ENCODE results near the gene EXOC2.

EXOC2 gene

GRCh38 chr6:447381-448165 is 245.4 kb downstream of the EXOC2 start:
- Mint-ChIP-seq H3K4me3 (no peak overlapping the region), H3K4me1 (ENCODE audit: low read depth) (peaks cover 6% of the 10 kb centered on the region), H3K27me3 (peaks cover 14% of the 10 kb centered on the region), H3K9me3 (no peaks in the 10 kb centered on the region), H3K27ac (no peak overlapping the region), H3K36me3 (ENCODE audit: low read depth) (no peaks in the 10 kb centered on the region)
- intact Hi-C loops (cut with micrococcal nuclease): no loop called here

DNA sequence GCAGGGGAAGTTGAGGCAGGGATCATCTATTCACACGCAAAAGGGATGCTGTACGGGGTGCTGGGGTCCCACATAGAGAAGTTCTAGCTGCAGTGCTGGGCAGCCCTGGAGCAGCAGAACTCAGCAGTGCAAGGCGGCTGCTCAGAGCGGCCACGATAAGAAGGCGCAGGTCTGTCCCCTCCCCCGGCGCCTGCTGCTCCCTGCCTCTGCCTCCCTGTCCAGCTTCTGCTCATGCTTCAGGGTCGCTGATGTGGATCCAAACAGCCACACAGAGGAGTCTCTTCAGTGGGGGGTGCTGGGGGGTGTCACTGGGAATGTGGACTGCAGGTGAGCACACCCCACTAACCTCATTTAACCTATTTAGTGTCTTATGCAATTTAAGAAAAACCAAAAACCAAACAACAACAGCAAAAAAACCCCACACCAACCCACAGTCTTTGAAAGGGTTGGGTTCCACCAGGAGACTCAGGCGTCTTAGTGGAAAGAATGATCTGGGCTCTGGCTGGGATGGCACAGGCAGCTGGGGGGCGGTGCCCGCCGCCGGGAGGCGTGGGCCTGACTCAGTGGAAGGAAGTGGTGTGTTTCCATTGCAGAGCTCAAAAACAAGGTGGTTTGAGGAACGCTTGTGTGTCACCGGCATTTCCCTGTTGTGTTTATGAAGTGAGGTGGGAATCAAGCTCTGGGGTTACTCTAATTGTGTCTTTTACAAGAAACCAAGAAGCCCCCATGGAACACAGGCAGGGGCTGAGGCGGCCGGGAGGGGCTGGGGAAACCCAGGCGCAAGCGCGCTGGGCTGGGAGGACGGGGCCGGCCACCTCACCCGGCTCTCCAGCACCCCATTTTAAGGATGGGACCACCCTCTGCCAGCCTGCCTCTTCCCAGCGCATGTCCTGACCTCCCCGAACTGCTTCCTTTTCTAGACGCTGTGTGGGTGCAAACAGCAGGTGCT is 246.2 kb downstream of the EXOC2 start:
- intact Hi-C loops (cut with micrococcal nuclease): no loop called here
- Mint-ChIP-seq H3K27me3 (peaks cover 14% of the 10 kb centered on the region), H3K4me3 (no peak overlapping the region), H3K27ac (no peak overlapping the region), H3K36me3 (ENCODE audit: low read depth) (no peaks in the 10 kb centered on the region), H3K4me1 (ENCODE audit: low read depth) (peaks cover 6% of the 10 kb centered on the region), H3K9me3 (no peaks in the 10 kb centered on the region)

DNA sequence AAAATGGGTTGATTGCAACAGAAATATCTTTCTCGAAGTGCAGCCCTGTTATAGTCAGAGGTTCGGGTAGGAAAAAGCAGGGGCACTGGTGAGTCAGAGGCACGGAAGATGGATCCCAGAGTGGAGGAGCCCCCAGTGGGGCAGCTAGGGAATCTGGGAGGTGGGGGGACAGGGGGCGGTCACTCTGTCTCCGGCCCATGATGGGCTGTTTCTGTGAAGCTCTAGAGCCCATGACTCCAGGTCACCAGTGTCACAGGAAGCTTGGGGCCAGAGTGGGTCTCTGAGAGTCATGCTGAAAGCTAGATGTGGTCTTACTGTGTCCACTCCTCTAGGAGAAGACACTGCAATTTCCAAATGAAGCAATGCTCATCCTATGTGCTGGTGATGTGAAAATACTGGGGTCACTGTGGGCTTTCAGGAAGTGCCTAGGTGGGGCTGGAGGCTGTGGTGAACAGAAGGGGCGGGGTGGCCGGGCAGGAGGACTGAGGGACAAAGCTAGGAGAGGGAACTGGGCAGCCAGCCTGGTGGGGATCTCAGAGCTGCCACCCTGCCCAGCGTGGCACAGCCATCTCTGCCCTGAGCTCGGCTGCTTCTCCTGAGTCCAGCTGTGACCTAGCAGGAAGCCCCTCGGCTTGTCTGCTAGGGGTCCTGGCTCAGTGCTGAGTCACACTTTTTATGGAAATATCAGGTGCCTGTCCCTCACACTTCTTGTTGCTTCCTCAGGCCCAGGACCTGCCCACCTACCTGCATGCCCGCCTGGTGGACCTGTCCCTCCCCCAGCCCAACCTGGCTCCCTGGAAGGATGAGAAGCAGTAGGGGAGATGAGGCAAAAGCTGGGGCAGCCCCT is 247.1 kb downstream of the EXOC2 start:
- H3K4me3 Mint-ChIP-seq: no peak overlapping the region
- no peaks in the 10 kb centered on the region for H3K9me3 Mint-ChIP-seq
- intact Hi-C loops (cut with micrococcal nuclease): no loop called here
- peaks cover 14% of the 10 kb centered on the region for H3K27me3 Mint-ChIP-seq
- H3K36me3 Mint-ChIP-seq (ENCODE audit: low read depth): no peaks in the 10 kb centered on the region
- peaks cover 6% of the 10 kb centered on the region for H3K4me1 Mint-ChIP-seq (ENCODE audit: low read depth)
- no peak overlapping the region for H3K27ac Mint-ChIP-seq

GRCh38 chr6:444653-445275 is 248.2 kb downstream of the EXOC2 start:
- H3K27ac Mint-ChIP-seq: no peak overlapping the region
- H3K9me3 Mint-ChIP-seq: no peaks in the 10 kb centered on the region
- intact Hi-C loops (cut with micrococcal nuclease): no loop called here
- no peaks in the 10 kb centered on the region for H3K36me3 Mint-ChIP-seq (ENCODE audit: low read depth)
- H3K27me3 Mint-ChIP-seq: peaks cover 20% of the 10 kb centered on the region
- no peak overlapping the region for H3K4me3 Mint-ChIP-seq
- H3K4me1 Mint-ChIP-seq (ENCODE audit: low read depth): peaks cover 6% of the 10 kb centered on the region

DNA sequence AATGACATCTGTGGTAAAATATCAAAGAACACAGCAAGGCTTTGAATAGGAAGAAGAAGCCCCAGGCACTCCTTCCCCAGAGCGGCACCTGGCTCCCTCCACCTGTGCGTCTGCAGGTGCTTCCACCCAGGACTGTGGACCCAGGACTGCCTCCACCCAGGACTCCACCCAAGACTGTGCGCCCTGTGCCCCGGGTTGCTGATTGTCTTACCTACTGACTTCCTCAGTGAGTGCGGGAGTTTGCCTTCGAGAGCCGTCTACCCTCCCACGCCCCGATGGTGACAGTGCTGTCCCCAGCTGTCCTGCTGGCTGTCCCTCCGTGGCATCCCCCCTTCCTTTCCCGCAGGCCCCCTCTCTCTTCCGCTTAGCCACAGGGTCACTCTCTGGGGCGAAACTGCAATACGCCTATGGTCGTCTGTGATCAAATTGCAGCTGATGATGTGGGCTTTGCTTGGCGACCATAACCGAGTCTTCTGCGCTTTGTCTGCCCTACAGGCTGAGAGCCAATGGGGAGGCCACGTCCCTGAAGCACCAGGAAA is 249.2 kb downstream of the EXOC2 start:
- H3K4me1 Mint-ChIP-seq (ENCODE audit: low read depth): peaks cover 6% of the 10 kb centered on the region
- H3K36me3 Mint-ChIP-seq (ENCODE audit: low read depth): no peaks in the 10 kb centered on the region
- no peak overlapping the region for H3K27ac Mint-ChIP-seq
- H3K4me3 Mint-ChIP-seq: no peak overlapping the region
- intact Hi-C loops (cut with micrococcal nuclease): no loop called here
- H3K27me3 Mint-ChIP-seq: peaks cover 20% of the 10 kb centered on the region
- no peaks in the 10 kb centered on the region for H3K9me3 Mint-ChIP-seq

GRCh38 chr6:441126-441920 is 251.6 kb downstream of the EXOC2 start:
- intact Hi-C loops (cut with micrococcal nuclease): no loop called here
- Mint-ChIP-seq H3K4me3 (no peak overlapping the region), H3K27me3 (peaks cover 18% of the 10 kb centered on the region), H3K27ac (no peak overlapping the region), H3K4me1 (ENCODE audit: low read depth) (peaks cover 6% of the 10 kb centered on the region), H3K9me3 (no peaks in the 10 kb centered on the region), H3K36me3 (ENCODE audit: low read depth) (no peaks in the 10 kb centered on the region)

- H3K4me1 Mint-ChIP-seq (ENCODE audit: low read depth): peaks cover 6% of the 10 kb centered on the region
- H3K4me3 Mint-ChIP-seq: no peak overlapping the region
- no peaks in the 10 kb centered on the region for H3K36me3 Mint-ChIP-seq (ENCODE audit: low read depth)
- no peaks in the 10 kb centered on the region for H3K9me3 Mint-ChIP-seq
- intact Hi-C loops (cut with micrococcal nuclease): no loop called here
- peaks cover 12% of the 10 kb centered on the region for H3K27me3 Mint-ChIP-seq
- no peak overlapping the region for H3K27ac Mint-ChIP-seq
Observed at GRCh38 chr6:439641-440167, 253.2 kb downstream of the EXOC2 start.

DNA sequence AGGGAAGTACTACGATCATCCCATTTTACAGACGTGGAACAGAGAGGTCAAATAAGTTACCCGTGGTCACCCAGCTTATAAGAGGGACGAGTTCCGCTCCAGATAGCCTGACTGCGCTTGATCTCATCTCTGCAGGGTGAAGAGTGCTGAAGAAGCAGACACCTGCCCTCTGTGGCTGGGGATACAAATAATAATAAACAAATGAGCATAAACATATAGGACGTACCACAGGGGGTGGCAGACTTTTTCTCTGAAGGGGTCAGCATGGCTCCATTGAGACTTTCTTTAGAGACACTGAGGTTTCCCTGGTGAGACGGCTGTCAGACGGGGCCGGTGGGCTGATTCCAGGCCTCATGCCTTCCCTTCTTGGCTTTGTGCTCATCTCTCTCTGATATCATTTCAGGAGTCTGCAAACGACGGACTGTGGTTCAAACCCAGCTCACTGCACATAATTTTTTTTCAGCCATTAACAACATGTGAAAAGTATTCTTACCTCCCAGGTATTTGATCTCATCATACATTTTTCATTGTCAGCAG is 254.2 kb downstream of the EXOC2 start:
- H3K36me3 Mint-ChIP-seq (ENCODE audit: low read depth): no peaks in the 10 kb centered on the region
- H3K27ac Mint-ChIP-seq: no peak overlapping the region
- peaks cover 9% of the 10 kb centered on the region for H3K4me1 Mint-ChIP-seq (ENCODE audit: low read depth)
- H3K27me3 Mint-ChIP-seq: peaks cover 9% of the 10 kb centered on the region
- H3K4me3 Mint-ChIP-seq: no peak overlapping the region
- no peaks in the 10 kb centered on the region for H3K9me3 Mint-ChIP-seq
- intact Hi-C loops (cut with micrococcal nuclease): no loop called here

DNA sequence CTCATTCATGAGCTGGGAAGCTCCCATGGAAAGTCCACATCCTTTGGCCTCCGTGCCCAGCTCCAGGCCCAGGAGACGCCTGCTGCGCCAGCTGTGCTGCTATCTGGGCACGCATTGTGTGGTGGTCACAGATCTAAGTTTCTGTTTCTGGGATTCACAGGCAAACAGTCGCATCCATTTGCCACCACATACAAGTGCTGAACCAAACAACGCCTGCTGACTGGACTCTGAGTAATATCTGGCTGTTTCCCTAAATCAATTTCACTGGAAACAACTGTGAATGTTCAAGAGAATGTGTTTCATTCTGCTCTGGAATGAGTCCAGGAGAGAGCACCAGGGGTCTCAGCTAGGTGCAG is 255.9 kb downstream of the EXOC2 start:
- peaks cover 9% of the 10 kb centered on the region for H3K4me1 Mint-ChIP-seq (ENCODE audit: low read depth)
- peaks cover 10% of the 10 kb centered on the region for H3K27me3 Mint-ChIP-seq
- no peak overlapping the region for H3K4me3 Mint-ChIP-seq
- H3K36me3 Mint-ChIP-seq (ENCODE audit: low read depth): no peaks in the 10 kb centered on the region
- no peak overlapping the region for H3K27ac Mint-ChIP-seq
- H3K9me3 Mint-ChIP-seq: no peaks in the 10 kb centered on the region
- intact Hi-C loops (cut with micrococcal nuclease): no loop called here

- Mint-ChIP-seq H3K27me3 (peaks cover 12% of the 10 kb centered on the region), H3K27ac (no peak overlapping the region), H3K36me3 (ENCODE audit: low read depth) (no peaks in the 10 kb centered on the region), H3K4me1 (ENCODE audit: low read depth) (peaks cover 9% of the 10 kb centered on the region), H3K4me3 (no peak overlapping the region), H3K9me3 (no peaks in the 10 kb centered on the region)
- intact Hi-C loops (cut with micrococcal nuclease): no loop called here
Observed at GRCh38 chr6:436308-437036, 256.5 kb downstream of the EXOC2 start.

DNA sequence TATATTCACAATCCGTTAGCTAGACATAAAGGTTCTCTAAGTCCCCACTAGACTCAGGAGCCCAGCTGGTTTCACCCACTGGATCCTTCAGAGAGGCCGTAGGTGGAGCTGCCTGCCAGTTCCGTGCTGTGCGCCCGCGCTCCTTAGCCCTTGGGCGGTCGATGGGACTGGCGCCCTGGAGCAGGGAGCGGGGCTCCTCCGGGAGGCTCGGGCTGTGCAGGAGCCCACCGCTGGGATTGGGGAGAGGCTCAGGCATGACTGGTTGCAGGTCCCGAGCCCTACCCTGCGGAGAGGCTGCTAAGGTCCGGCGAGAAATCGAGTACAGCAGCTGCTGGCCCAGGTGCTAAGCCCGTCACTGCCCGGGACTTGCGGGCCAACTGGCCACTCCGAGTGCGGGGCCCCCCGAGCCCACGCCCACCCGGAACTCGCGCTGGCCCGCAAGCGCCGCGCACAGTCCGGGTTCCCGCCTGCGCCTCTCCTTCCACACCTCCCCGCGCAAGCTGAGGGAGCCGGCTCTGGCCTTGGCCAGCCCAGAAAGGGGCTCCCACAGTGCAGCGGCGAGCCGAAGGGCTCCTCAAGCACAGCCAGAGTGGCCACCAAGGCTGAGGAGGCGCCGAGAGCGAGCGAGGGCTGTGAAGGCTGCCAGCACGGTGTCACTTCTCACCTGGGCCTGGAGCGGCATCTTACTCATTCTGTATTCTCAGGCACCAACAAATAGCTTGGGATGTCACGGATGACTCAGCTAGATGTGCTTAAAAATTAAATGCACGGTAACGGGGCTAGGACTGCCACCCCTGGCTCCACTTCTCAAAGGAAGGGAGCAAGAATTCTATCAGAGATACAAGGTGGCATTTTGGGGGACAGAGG is 257.3 kb downstream of the EXOC2 start:
- H3K4me3 Mint-ChIP-seq: no peak overlapping the region
- intact Hi-C loops (cut with micrococcal nuclease): no loop called here

More for the DNA sequence above, 257.3 kb downstream of the EXOC2 start:
- no peak overlapping the region for H3K27ac Mint-ChIP-seq
- no peaks in the 10 kb centered on the region for H3K9me3 Mint-ChIP-seq
- peaks cover 16% of the 10 kb centered on the region for H3K27me3 Mint-ChIP-seq
- H3K4me1 Mint-ChIP-seq (ENCODE audit: low read depth): peaks cover 9% of the 10 kb centered on the region
- H3K36me3 Mint-ChIP-seq (ENCODE audit: low read depth): no peaks in the 10 kb centered on the region
